Renal pelvis (tissue), 4 donors: Measurements from ENCODE around the gene SCN10A. TPM values are rescaled to one million over a fixed set of nuclear protein-coding genes. Genes with fewer than 3 reads are reported as not detected.

ENCODE experiments used
- DNase-seq: peaks from one replicate; pipeline ENCODE4 v3.0.0-alpha.2; 2013
- polyA plus RNA-seq, 3 donors: library from polyadenylated mRNA; unstranded; fragments of 120-200 nt; gene quantifications; one replicate each; pipeline ENCODE4 v1.2.1, GENCODE V29; 2013; ENCODE audit not compliant: insufficient read length in 3 of 3

The SCN10A gene
- polyA plus RNA-seq, 3 donors: not detected

GRCh38 chr3:38782148-38782547 is 33.9 kb downstream of the SCN10A start:
- DNase-seq: no peak

GRCh38 chr3:38773528-38773927 is 42.5 kb downstream of the SCN10A start:
- no peak for DNase-seq

GRCh38 chr3:38763569-38763968 is 52.4 kb downstream of the SCN10A start:
- DNase-seq: no peak

GRCh38 chr3:38758557-38758956 is 57.5 kb downstream of the SCN10A start:
- DNase-seq: no peak

GRCh38 chr3:38757721-38758120 is 58.3 kb downstream of the SCN10A start:
- DNase-seq: no peak

- DNase-seq: no peak
Measured at GRCh38 chr3:38756892-38757291, 59.1 kb downstream of the SCN10A start.

- peak; percentile 0 for DNase-seq
Measured at GRCh38 chr3:38755130-38755529, 60.9 kb downstream of the SCN10A start.

GRCh38 chr3:38746641-38747040 is 69.4 kb downstream of the SCN10A start:
- no peak for DNase-seq

- no peak for DNase-seq
Measured at GRCh38 chr3:38743043-38743442, 73.0 kb downstream of the SCN10A start.

GRCh38 chr3:38742550-38742949 is 73.5 kb downstream of the SCN10A start:
- no peak for DNase-seq

GRCh38 chr3:38740537-38740936 is 75.5 kb downstream of the SCN10A start:
- DNase-seq: no peak

- no peak for DNase-seq
Measured at GRCh38 chr3:38739931-38740330, 76.1 kb downstream of the SCN10A start.

- no peak for DNase-seq
Measured at GRCh38 chr3:38739396-38739689, 76.7 kb downstream of the SCN10A start.

- no peak for DNase-seq
Measured at GRCh38 chr3:38738630-38739395, 77.2 kb downstream of the SCN10A start.

GRCh38 chr3:38731522-38731921 is 84.5 kb downstream of the SCN10A start:
- no peak for DNase-seq

- no peak for DNase-seq
Measured at GRCh38 chr3:38730281-38730680, 85.7 kb downstream of the SCN10A start.

GRCh38 chr3:38728008-38728407 is 88.0 kb downstream of the SCN10A start:
- DNase-seq: no peak

GRCh38 chr3:38726751-38727150 is 89.3 kb downstream of the SCN10A start:
- no peak for DNase-seq

- no peak for DNase-seq
Measured at GRCh38 chr3:38725726-38726419, 90.1 kb downstream of the SCN10A start.

GRCh38 chr3:38724392-38724736 is 91.7 kb downstream of the SCN10A start:
- DNase-seq: no peak

GRCh38 chr3:38723569-38724391 is 92.2 kb downstream of the SCN10A start:
- no peak for DNase-seq

GRCh38 chr3:38722781-38723568 is 93.0 kb downstream of the SCN10A start:
- no peak for DNase-seq
